ENCODE results near the gene GTF2A1. TPM values are rescaled to one million over a fixed set of nuclear protein-coding genes. Genes with fewer than 3 reads are reported as not detected.

GTF2A1 gene
- total RNA-seq, 6 experiments from 2014 or later = 37.6 to 47.6 (median 40.3) TPM

- no peak for DNase-seq
Measured at GRCh38 chr14:81206115-81206514, 14.6 kb downstream of the GTF2A1 start.

GRCh38 chr14:81205639-81206038 is 15.1 kb downstream of the GTF2A1 start:
- Mint-ChIP-seq H3K4me3 (no peak overlapping the region), H3K36me3 (ENCODE audit: low read depth) (peaks cover 33% of the 10 kb centered on the region), H3K27ac (no peak overlapping the region; the same call in 1 of the 2 replicates), H3K27me3 (ENCODE audit: insufficient read depth) (no peaks in the 10 kb centered on the region), H3K9me3 (no peaks in the 10 kb centered on the region), H3K4me1 (ENCODE audit: low read depth) (peaks cover 18% of the 10 kb centered on the region)
- no peak for TF ChIP-seq CTCF (IDR thresholded peaks at IDR 0.05)
- DNase-seq = no peak

More at GRCh38 chr14:81206115-81206514, 14.6 kb downstream of the GTF2A1 start:
- TF ChIP-seq CTCF (IDR thresholded peaks at IDR 0.05) = no peak
- no peaks in the 10 kb centered on the region for H3K27me3 Mint-ChIP-seq (ENCODE audit: insufficient read depth)
- H3K4me1 Mint-ChIP-seq (ENCODE audit: low read depth) = peaks cover 18% of the 10 kb centered on the region
- H3K27ac Mint-ChIP-seq = peak overlapping the region; percentile 55
- H3K4me3 Mint-ChIP-seq = no peak overlapping the region
- H3K36me3 Mint-ChIP-seq (ENCODE audit: low read depth) = peaks cover 33% of the 10 kb centered on the region
- H3K9me3 Mint-ChIP-seq = no peaks in the 10 kb centered on the region

GRCh38 chr14:81200054-81200453 is 20.7 kb downstream of the GTF2A1 start:
- H3K27ac Mint-ChIP-seq = no peak overlapping the region
- H3K36me3 Mint-ChIP-seq (ENCODE audit: low read depth) = peaks cover 11% of the 10 kb centered on the region
- DNase-seq = no peak
- no peak for TF ChIP-seq CTCF (IDR thresholded peaks at IDR 0.05)
- no peaks in the 10 kb centered on the region for H3K27me3 Mint-ChIP-seq (ENCODE audit: insufficient read depth)
- H3K4me1 Mint-ChIP-seq (ENCODE audit: low read depth) = no peaks in the 10 kb centered on the region
- H3K9me3 Mint-ChIP-seq = no peaks in the 10 kb centered on the region
- no peak overlapping the region for H3K4me3 Mint-ChIP-seq

- Mint-ChIP-seq H3K4me3 (no peak overlapping the region), H3K4me1 (ENCODE audit: low read depth) (0 out of 2 replicates have a peak, but pooled peaks cover 5% of the 10 kb centered on the region), H3K36me3 (ENCODE audit: low read depth) (peaks cover 11% of the 10 kb centered on the region), H3K27me3 (ENCODE audit: insufficient read depth) (no peaks in the 10 kb centered on the region), H3K27ac (no peak overlapping the region), H3K9me3 (no peaks in the 10 kb centered on the region)
- DNase-seq = no peak
- TF ChIP-seq CTCF (IDR thresholded peaks at IDR 0.05) = no peak
Measured at GRCh38 chr14:81199084-81199483, 21.7 kb downstream of the GTF2A1 start.

- Mint-ChIP-seq H3K4me3 (no peak overlapping the region), H3K36me3 (ENCODE audit: low read depth) (peaks cover 9% of the 10 kb centered on the region), H3K9me3 (no peaks in the 10 kb centered on the region), H3K27ac (peak overlapping the region; percentile 48; the same call in 1 of the 2 replicates), H3K27me3 (ENCODE audit: insufficient read depth) (no peaks in the 10 kb centered on the region), H3K4me1 (ENCODE audit: low read depth) (0 out of 2 replicates have a peak, but pooled peaks cover 5% of the 10 kb centered on the region)
- no peak for DNase-seq
- TF ChIP-seq CTCF (IDR thresholded peaks at IDR 0.05) = no peak
Measured at GRCh38 chr14:81198651-81199050, 22.1 kb downstream of the GTF2A1 start.

Data from HFFc6 (cell line).